Pancreas (tissue), 10 donors: ENCODE data around the gene CNNM4. TPM values are rescaled to one million over a fixed set of nuclear protein-coding genes. Genes with fewer than 3 reads are reported as not detected.

Experiments
- ATAC-seq, 4 donors: fragments of 200-7000 bp; cut with Tn5 transposase; one replicate each; pipeline versions ENCODE4 v1.8.0 to v1.9.1; 2020; ENCODE audit warnings: mild to moderate bottlenecking in 4 of 4, moderate library complexity in 4 of 4
- DNase-seq, 6 donors: peaks; one replicate each; pipeline ENCODE4 v3.0.0-alpha.2; 2020
- FAIRE-seq: peaks from 2 replicates; lab custom pipeline; 2012; peaks lifted over from hg19 to GRCh38; lab: Jason Lieb, UNC
- H3K27ac ChIP-seq, 4 donors: fragments of 200-600 bp; sonication (generic); 1 replicate in 3 of 4; 2 replicates in 1 of 4; pipeline versions ENCODE4 v1.5.0 to v1.8.0; 2020
- H3K27me3 ChIP-seq, 4 donors: fragments of 200-600 bp; one replicate each; pipeline ENCODE4 v1.8.0; 2021
- H3K36me3 ChIP-seq, 3 donors: fragments of 200-600 bp; sonication (generic) in 1 of 3; one replicate each; pipeline versions ENCODE4 v1.5.0 to v1.8.0; 2020 to 2021
- H3K4me1 ChIP-seq, 3 donors: fragments of 200-600 bp; one replicate each; pipeline ENCODE4 v1.8.0; 2021
- H3K4me3 ChIP-seq, 4 donors: fragments of 200-600 bp; sonication (generic) in 2 of 4; one replicate each; pipeline versions ENCODE4 v1.5.0 to v1.8.0; 2020 to 2021
- H3K9me3 ChIP-seq, 4 donors: fragments of 200-600 bp; one replicate each; pipeline ENCODE4 v1.8.0; 2021
- WGBS, 2 donors: extraction: QIAGEN DNeasy Blood & Tissue Kit; methylation state at CpG; one replicate each; pipeline ENCODE4 v1.1.7; 2013; 5-methylcytosine and 5-hydroxymethylcytosine counted together
- intact Hi-C, 3 donors: fragments of 100-400 bp; cut with DNase I; formaldehyde crosslinking; loops; one replicate each; pipeline versions ENCODE4 v1.11.1 to v1.14.2; 2022
- polyA plus RNA-seq, 2 donors: library from polyadenylated mRNA; stranded (reverse); fragments of 200-250 nt; gene quantifications; one replicate each; pipeline ENCODE4 v1.2.3, GENCODE V29; 2013
- total RNA-seq, 6 donors: library from RNA; stranded (reverse); fragmentation: NEBNext Ultra II Directional in 4 of 6; extraction: Animal tissue kit (Norgen Biotek cat#: 25700) in 4 of 6; gene quantifications; one replicate each; pipeline versions ENCODE4 v1.2.1 to v1.2.4, GENCODE V29; 2021 to 2023
- TF ChIP-seq, protein P1 (sequence below), 4 donors: fragments of 200-600 bp; sonication (generic) in 3 of 4; IDR thresholded peaks; one replicate each; pipeline versions ENCODE4 v1.5.0 to v1.8.0; 2021; ENCODE audit warnings: antibody characterized with exemption in 4 of 4
- donor health status: healthy with polysubstance abuse.
- donor health status: DM: no; HTN: no; CAD: no; lungs with moderate emphysema.
- donor health status: DM: no; HTN: no; CAD: no.
- donor health status: control.
- donor health status: control.
- donor health status: Bipolar disorder and iron deficiency.
- donor health status: DM: yes; HTN: yes; CAD: no.
- donor health status: DM: no; HTN: no; CAD: no.
- donor health status: DM: no; HTN: no; CAD: no.
- donor health status: DM: yes; HTN: yes; CAD: no.

The CNNM4 gene
- total and polyA plus RNA-seq, 8 donors, result 3.3 to 6.9 (median 5.5) TPM

DNA sequence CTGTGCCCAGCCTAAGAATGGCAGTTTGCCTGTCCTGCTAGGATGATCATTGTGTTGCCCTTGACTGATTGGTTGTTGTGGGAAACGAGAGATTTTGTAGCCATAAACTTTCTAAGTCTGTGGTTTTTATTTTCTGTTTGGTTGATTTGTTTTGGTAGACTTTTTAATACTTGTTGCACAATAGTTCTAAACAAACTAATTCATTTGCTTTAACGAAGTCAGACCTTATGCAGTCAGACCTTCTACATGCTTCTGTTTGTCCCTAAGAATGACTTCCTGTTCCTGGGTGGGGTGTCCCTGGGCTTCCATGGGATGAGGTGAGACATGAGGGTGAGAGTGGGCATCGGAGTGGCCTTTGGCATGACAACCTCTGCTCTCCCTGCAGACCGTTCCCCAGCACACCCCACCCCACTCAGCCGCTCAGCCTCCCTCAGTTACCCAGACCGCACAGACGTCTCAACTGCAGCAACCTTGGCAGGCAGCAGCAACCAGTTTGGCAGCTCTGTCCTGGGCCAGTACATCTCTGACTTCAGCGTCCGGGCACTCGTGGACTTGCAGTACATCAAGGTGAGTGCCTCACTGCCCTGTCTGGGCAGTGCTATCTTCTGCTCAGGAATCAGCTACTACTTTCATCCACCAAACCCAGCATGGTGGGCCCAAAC, 47.6 kb downstream of the CNNM4 start:
- Histone ChIP-seq H3K4me1 (no peaks in the 10 kb centered on the region), H3K36me3 (no peaks in the 10 kb centered on the region), H3K4me3 (no peak overlapping the region), H3K27ac (no peak overlapping the region), H3K27me3 (no peaks in the 10 kb centered on the region), H3K9me3 (no peaks in the 10 kb centered on the region)
- TF ChIP-seq, protein P1, sequence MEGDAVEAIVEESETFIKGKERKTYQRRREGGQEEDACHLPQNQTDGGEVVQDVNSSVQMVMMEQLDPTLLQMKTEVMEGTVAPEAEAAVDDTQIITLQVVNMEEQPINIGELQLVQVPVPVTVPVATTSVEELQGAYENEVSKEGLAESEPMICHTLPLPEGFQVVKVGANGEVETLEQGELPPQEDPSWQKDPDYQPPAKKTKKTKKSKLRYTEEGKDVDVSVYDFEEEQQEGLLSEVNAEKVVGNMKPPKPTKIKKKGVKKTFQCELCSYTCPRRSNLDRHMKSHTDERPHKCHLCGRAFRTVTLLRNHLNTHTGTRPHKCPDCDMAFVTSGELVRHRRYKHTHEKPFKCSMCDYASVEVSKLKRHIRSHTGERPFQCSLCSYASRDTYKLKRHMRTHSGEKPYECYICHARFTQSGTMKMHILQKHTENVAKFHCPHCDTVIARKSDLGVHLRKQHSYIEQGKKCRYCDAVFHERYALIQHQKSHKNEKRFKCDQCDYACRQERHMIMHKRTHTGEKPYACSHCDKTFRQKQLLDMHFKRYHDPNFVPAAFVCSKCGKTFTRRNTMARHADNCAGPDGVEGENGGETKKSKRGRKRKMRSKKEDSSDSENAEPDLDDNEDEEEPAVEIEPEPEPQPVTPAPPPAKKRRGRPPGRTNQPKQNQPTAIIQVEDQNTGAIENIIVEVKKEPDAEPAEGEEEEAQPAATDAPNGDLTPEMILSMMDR (IDR thresholded peaks at IDR 0.05), result no peak
- FAIRE-seq (no peak), ATAC-seq (peak in 3 of 4 donors; percentile 19 to 71 (median 48)), DNase-seq (no peak)
- WGBS, 2 donors, result 66 to 67% methylated on average over 10 of the region's 10 CpGs
- intact Hi-C loops, result loop anchor here in 1 of 3 donors (10.0 kb wide), 1 partner anchor 204 kb away; no protein-coding TSS in a partner anchor

DNA sequence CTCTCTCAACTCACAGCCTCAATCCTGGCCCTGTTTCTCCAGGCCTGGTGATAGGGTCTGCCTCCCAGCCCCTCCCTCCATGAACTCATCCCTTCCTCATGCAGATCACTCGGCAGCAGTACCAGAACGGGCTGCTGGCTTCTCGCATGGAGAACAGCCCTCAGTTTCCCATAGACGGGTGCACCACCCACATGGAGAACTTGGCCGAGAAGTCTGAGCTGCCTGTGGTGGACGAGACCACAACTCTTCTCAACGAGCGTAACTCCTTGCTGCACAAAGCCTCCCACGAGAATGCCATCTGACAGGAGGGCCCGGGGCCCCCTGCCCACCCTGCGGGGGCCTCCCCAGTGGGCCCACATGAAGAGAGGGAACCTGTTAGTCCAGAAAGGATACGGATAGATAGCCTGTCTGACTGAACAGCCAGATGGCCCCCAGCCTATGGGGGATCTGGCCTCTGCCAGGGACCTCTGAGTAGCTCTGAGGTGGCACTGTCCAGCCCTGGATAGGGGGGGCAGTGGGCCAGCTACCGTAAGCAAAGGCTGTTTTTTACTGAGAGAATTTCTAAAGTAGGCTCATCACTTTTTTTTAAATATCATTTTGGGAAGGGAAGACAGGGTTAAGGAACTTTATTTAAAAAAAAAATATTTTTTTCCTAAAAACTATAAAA, 48.6 kb downstream of the CNNM4 start:
- TF ChIP-seq, protein P1 (IDR thresholded peaks at IDR 0.05), result no peak
- no peaks in the 10 kb centered on the region for H3K27me3 ChIP-seq
- H3K9me3 ChIP-seq, result no peaks in the 10 kb centered on the region
- intact Hi-C loops, result loop anchor here in 1 of 3 donors (10.0 kb wide), 1 partner anchor 205 kb away; no protein-coding TSS in a partner anchor
- WGBS, 2 donors, result 89 to 91% methylated on average over 13 of the region's 13 CpGs
- H3K4me3 ChIP-seq, result no peak overlapping the region
- no peak overlapping the region for H3K27ac ChIP-seq
- no peaks in the 10 kb centered on the region for H3K4me1 ChIP-seq
- H3K36me3 ChIP-seq, result no peaks in the 10 kb centered on the region
- FAIRE-seq (no peak), ATAC-seq (no peak), DNase-seq (no peak)

DNA sequence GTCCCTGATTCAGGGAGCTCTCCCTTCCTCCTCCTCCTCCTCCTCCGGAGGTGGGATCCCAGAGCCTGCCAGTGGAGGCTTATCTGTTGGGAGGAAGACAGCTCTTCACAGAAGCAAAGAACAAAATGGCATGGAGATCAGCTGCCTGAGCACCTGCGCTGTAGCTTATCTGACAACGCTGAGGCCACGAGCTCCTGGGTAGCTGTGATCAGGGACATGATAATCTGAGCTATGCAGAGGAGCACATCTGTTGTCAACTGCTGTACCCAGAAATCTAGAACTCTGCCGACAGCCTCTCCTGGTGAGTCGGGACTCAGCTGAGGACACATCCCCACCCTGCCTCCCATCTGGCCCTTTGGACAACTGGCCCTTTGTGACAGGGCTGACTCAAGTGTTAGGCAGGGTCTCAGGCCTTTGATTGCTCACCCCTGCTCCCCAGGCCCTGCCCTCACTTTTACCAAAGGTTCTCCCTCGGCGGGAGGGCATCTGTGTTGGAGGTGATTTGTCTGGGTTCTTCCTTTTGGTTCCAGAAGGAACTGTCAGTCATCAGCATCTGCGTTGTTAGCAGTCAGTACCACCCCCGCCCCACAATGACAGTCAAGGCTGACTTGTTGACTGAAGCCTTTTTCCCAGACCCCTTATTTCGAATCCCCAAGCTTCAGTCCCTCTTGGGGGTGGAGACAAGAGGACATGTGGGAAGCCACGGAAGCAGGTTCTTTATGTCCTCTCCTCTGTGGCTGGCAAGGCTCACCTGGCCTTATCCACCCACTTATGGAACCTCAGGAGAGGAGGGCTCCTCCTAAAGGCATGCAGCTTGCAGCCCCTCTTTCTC, 49.5 kb downstream of the CNNM4 start:
- WGBS, 2 donors, result 81 to 83% methylated on average over 12 of the region's 12 CpGs
- no peak overlapping the region for H3K27ac ChIP-seq
- FAIRE-seq, result no peak
- H3K4me3 ChIP-seq, result no peak overlapping the region
- H3K27me3 ChIP-seq, result no peaks in the 10 kb centered on the region
- H3K36me3 ChIP-seq, result no peaks in the 10 kb centered on the region
- no peak for ATAC-seq
- H3K4me1 ChIP-seq, result peaks cover 0 to 2% (median 0%) of the 10 kb centered on the region in 3 donors
- intact Hi-C loops, result loop anchor here in 1 of 3 donors (10.0 kb wide), 1 partner anchor 205 kb away; no protein-coding TSS in a partner anchor
- H3K9me3 ChIP-seq, result no peaks in the 10 kb centered on the region
- no peak for DNase-seq
- TF ChIP-seq, protein P1 (IDR thresholded peaks at IDR 0.05), result no peak

DNA sequence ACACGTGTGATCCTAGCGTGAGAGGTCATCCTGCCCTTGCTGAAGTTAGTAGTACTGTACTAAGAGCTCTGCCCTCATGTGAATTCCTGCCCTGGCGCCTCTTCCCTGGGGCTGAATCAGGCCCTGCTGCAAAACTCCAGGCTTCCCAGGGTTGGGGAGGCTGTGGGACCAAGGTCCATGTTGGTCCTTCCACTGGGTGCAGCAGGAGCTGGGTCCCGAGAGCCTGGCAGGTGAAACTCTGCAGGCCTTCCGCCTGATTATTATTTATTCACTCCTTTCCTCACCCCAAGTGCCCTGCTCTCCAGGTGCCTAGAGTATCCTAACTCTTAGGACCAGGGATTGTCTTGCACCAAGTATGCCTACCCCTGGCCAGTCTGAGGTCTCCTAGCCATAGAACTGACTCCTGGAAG, 50.1 kb downstream of the CNNM4 start:
- 82 to 91% methylated on average over 5 of the region's 5 CpGs for WGBS, 2 donors
- ATAC-seq (no peak), FAIRE-seq (no peak), DNase-seq (no peak)
- Histone ChIP-seq H3K4me3 (no peak overlapping the region), H3K9me3 (no peaks in the 10 kb centered on the region), H3K27me3 (no peaks in the 10 kb centered on the region), H3K27ac (no peak overlapping the region), H3K4me1 (peaks cover 0 to 5% (median 0%) of the 10 kb centered on the region in 3 donors), H3K36me3 (no peaks in the 10 kb centered on the region)
- TF ChIP-seq, protein P1 (IDR thresholded peaks at IDR 0.05), result no peak
- intact Hi-C loops, result no loop called here
